Endothelial cell of umbilical vein (primary cell): ENCODE data around the gene MARCHF7. TPM values are rescaled to one million over a fixed set of nuclear protein-coding genes. Genes with fewer than 3 reads are reported as not detected.

Experiments
- BruUV-seq: library from RNA; stranded (reverse); fragments of 400-500 nt; replicated peaks from 2 replicates; lab custom pipeline; 2021; lab: Mats Ljungman, UMichigan
- CTCF ChIA-PET: fragments of 300-600, 350-600 bp; sonication (Branson Sonifier 250); formaldehyde crosslinking; loops from one replicate; lab custom pipeline; 2021; ENCODE audit warnings: antibody characterized with exemption, inconsistent platforms; lab: Charles Lee
- POLR2A ChIA-PET: fragments of 300-600, 350-600 bp; sonication (Branson Sonifier 250); formaldehyde crosslinking; loops from one replicate; lab custom pipeline; 2021; ENCODE audit warnings: antibody characterized with exemption, inconsistent platforms; lab: Charles Lee
- DNase-seq: peaks from one replicate; pipeline ENCODE4 v3.0.0-alpha.2; 2011; ENCODE audit warnings: low read depth, low spot score
- FAIRE-seq: peaks from 2 replicates; lab custom pipeline; 2011; peaks lifted over from hg19 to GRCh38; lab: Jason Lieb, UNC
- H2AFZ ChIP-seq: 2 replicates; pipeline ENCODE4 v1.6.0; 2012; ENCODE audit warnings: low read depth, low read length, control low read depth, inconsistent platforms
- H3K27ac ChIP-seq: 2 replicates; pipeline ENCODE4 v1.5.1; 2011; ENCODE audit warnings: low read depth, mild to moderate bottlenecking, control low read depth, low read length, moderate library complexity; ENCODE audit not compliant: insufficient read depth
- H3K27me3 ChIP-seq, 2 experiments: 2 replicates each; pipeline versions ENCODE4 v1.6.0 to v1.6.1; 2011; ENCODE audit warnings: low read length in 2 of 2, mixed read lengths in 1 of 2; ENCODE audit not compliant: control insufficient read depth in 2 of 2, insufficient read depth in 2 of 2
- H3K36me3 ChIP-seq, 2 experiments: 2 replicates in 1 of 2; 3 replicates in 1 of 2; pipeline ENCODE4 v1.5.1; 2011; ENCODE audit warnings: low read length in 2 of 2, mild to moderate bottlenecking in 1 of 2, moderate library complexity in 1 of 2; ENCODE audit not compliant: control insufficient read depth in 2 of 2, insufficient read depth in 2 of 2; ENCODE audit errors: extremely low read depth in 1 of 2
- H3K4me1 ChIP-seq: 3 replicates; pipeline ENCODE4 v1.5.1; 2011; ENCODE audit warnings: mild to moderate bottlenecking, low read length; ENCODE audit not compliant: control insufficient read depth, insufficient read depth; ENCODE audit errors: extremely low read depth
- H3K4me2 ChIP-seq: 2 replicates; pipeline ENCODE4 v1.6.1; 2011; ENCODE audit warnings: low read length, control low read depth, mixed read lengths; ENCODE audit not compliant: insufficient read depth
- H3K4me3 ChIP-seq, 3 experiments: fragments of 200-600 bp in 1 of 3; sonication (generic), shearing (Covaris generic) in 1 of 3; replicated peaks in 1 of 3; 2 replicates each; pipeline ENCODE4 v1.5.1; 2011 to 2016; ENCODE audit warnings: control low read depth in 3 of 3, low read length in 3 of 3, mild to moderate bottlenecking in 2 of 3, inconsistent platforms in 1 of 3, low read depth in 1 of 3, moderate library complexity in 1 of 3; ENCODE audit not compliant: insufficient read depth in 1 of 3
- H3K79me2 ChIP-seq: 2 replicates; pipeline ENCODE4 v1.6.0; 2012; ENCODE audit warnings: low read length, inconsistent platforms; ENCODE audit not compliant: control insufficient read depth, insufficient read depth
- H3K9ac ChIP-seq: replicated peaks from 2 replicates; pipeline ENCODE3; 2011; ENCODE audit warnings: low read length, control low read depth; ENCODE audit not compliant: insufficient read depth; ENCODE audit errors: extremely low read depth
- H3K9me1 ChIP-seq: replicated peaks from 3 replicates; pipeline ENCODE4 v1.6.0; 2011; ENCODE audit warnings: mild to moderate bottlenecking, low read length; ENCODE audit not compliant: control insufficient read depth, insufficient read depth; ENCODE audit errors: extremely low read depth
- H3K9me3 ChIP-seq: replicated peaks from 2 replicates; pipeline ENCODE4 v1.5.1; 2012; ENCODE audit warnings: low read length, inconsistent platforms; ENCODE audit not compliant: control insufficient read depth, insufficient read depth
- H4K20me1 ChIP-seq: replicated peaks from 2 replicates; pipeline ENCODE3; 2011; ENCODE audit warnings: mild to moderate bottlenecking, low read length; ENCODE audit not compliant: control insufficient read depth, insufficient read depth; ENCODE audit errors: extremely low read depth
- EZH2 ChIP-seq: IDR thresholded peaks from 2 replicates; pipeline ENCODE4 v1.6.1; 2012; ENCODE audit warnings: borderline replicate concordance, low read depth, mild to moderate bottlenecking, moderate library complexity, low read length, inconsistent platforms; ENCODE audit not compliant: severe bottlenecking
- FOS ChIP-seq: IDR thresholded peaks from 2 replicates; pipeline ENCODE4 v1.6.1; 2011; ENCODE audit warnings: mild to moderate bottlenecking, low read length, moderate library complexity, borderline replicate concordance; ENCODE audit not compliant: insufficient read depth
- GATA2 ChIP-seq: IDR thresholded peaks from 2 replicates; pipeline ENCODE4 v1.7.0; 2011; ENCODE audit warnings: low read depth, mild to moderate bottlenecking, moderate library complexity, mixed read lengths, low read length; ENCODE audit not compliant: insufficient read length, insufficient read depth
- JUN ChIP-seq: IDR thresholded peaks from 2 replicates; pipeline ENCODE4 v1.6.1; 2011; ENCODE audit warnings: borderline replicate concordance, low read depth; ENCODE audit not compliant: insufficient read length, insufficient read depth
- MYC ChIP-seq: IDR thresholded peaks from one replicate; pipeline ENCODE4 v1.6.1; 2011; ENCODE audit warnings: mild to moderate bottlenecking, low read depth, low read length
- POLR2A ChIP-seq: IDR thresholded peaks from 2 replicates; pipeline ENCODE4 v1.6.1; 2012; ENCODE audit warnings: low read depth, mild to moderate bottlenecking, control low read depth, low read length
- POLR2AphosphoS5 ChIP-seq: IDR thresholded peaks from 2 replicates; pipeline ENCODE4 v1.6.1; 2012; ENCODE audit warnings: low read depth, mild to moderate bottlenecking, control low read depth, low read length, moderate library complexity; ENCODE audit not compliant: insufficient read depth
- dilution Hi-C: fragments of 300-500 bp; cut with MboI; formaldehyde crosslinking; loops from one replicate; pipeline ENCODE4 v1.15.0; 2019; ENCODE audit warnings: low sequenced_read_pairs; ENCODE audit not compliant: extremely low pct_ligation_motif_present
- intact Hi-C: fragments of 100-400 bp; cut with micrococcal nuclease; formaldehyde crosslinking; loops from one replicate; pipeline ENCODE4 v1.10.0; 2022
- polyA plus RNA-seq, 4 experiments: library from polyadenylated mRNA; depleted of rRNA in 3 of 4; stranded (reverse) in 3 of 4; unstranded in 1 of 4; fragments of >200 nt; gene quantifications; 2 replicates each; pipeline versions ENCODE4 v1.2.1 to v1.2.3, GENCODE V29; 2011 to 2012; ENCODE audit warnings: missing spikeins in 1 of 4
- total RNA-seq: library from RNA; stranded (reverse); gene quantifications from 2 replicates; pipeline ENCODE4 v1.2.3, GENCODE V29; 2021
- TF ChIP-seq, protein P1 (sequence below): IDR thresholded peaks from 2 replicates; pipeline ENCODE4 v1.6.1; 2011; ENCODE audit not compliant: insufficient read depth, insufficient read length
- TF ChIP-seq, protein P2 (sequence below), 2 donors: IDR thresholded peaks; 1 replicate in 1 of 2; 2 replicates in 1 of 2; pipeline ENCODE4 v1.5.1; 2011; ENCODE audit warnings: low read length in 2 of 2, mild to moderate bottlenecking in 2 of 2, moderate library complexity in 2 of 2, control low read depth in 1 of 2, inconsistent platforms in 1 of 2, low read depth in 1 of 2; ENCODE audit not compliant: insufficient read depth in 1 of 2; ENCODE audit errors: extremely low read depth in 1 of 2

The MARCHF7 gene
- total and polyA plus RNA-seq, 2 donors (not counting 3 experiments of a cell fraction or from before 2014, with no cell fraction given): 21.2 to 82.0 TPM

DNA sequence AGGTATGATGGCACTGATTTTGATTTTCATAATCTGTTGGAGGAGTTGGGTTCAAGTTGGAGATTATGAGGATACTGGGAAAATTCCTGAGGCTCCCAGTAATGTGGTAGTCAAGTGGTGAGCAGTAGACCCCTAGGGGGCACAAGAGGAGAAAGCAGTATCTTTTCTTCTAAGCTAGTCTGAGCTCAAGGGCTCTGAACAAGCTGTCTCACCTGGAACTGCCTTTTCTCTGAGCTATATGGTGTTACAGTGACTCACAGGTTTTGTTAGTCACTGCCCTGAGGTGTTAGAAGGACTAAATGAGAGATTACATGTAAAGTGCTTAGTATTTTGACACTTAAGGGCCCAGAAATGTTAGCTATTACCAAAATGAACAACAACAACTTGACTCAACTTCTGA lies 43.5 kb downstream of the MARCHF7 start:
- Histone ChIP-seq H3K36me3 (peaks cover 12 to 44% of the 10 kb centered on the region in 2 experiments), H3K9ac (no peak overlapping the region)

DNA sequence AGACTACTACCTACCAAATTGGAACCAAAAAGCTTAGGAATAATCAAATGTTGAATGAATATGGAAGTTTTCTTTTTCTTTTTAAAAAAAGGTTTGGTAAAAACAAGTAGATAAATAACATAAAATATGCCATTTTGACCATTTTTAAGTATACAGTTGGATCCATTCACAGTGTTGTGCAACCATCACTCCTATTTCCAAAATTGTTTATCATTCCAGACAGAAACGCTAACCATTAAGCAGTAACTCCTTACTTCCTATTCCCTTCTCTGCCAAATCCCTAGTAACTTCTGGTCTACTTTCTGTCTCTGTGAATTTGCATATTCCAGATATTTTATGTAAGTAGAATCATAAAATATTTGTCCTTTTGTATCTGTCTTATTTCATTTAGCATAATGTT lies 45.9 kb downstream of the MARCHF7 start:
- Histone ChIP-seq H3K27me3 (no peaks in the 10 kb centered on the region), H3K9me3 (no peaks in the 10 kb centered on the region), H3K9me1 (peaks cover 3% of the 10 kb centered on the region), H3K4me1 (peaks cover 14% of the 10 kb centered on the region), H4K20me1 (peaks cover 3% of the 10 kb centered on the region), H3K27ac (no peak overlapping the region), H3K4me3 (no peak overlapping the region), H3K4me2 (no peak overlapping the region), H2AFZ (no peak overlapping the region), H3K36me3 (peaks cover 7 to 44% of the 10 kb centered on the region in 2 experiments), H3K79me2 (peaks cover 76% of the 10 kb centered on the region), H3K9ac (no peak overlapping the region)
- BruUV-seq: no TSS peak
- ChIA-PET POLR2A (no interaction called here), CTCF (interaction anchor here (1.8 kb wide), 1 partner anchor 12 kb away, joined by 6 read pairs; no protein-coding TSS in a partner anchor)
- dilution Hi-C loops: no loop called here
- intact Hi-C loops: no loop called here
- DNase-seq (no peak), FAIRE-seq (no peak)
- no peak for TF ChIP-seq EZH2
- no peak for TF ChIP-seq POLR2AphosphoS5
- TF ChIP-seq, protein P1, sequence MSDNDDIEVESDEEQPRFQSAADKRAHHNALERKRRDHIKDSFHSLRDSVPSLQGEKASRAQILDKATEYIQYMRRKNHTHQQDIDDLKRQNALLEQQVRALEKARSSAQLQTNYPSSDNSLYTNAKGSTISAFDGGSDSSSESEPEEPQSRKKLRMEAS: no peak
- TF ChIP-seq, protein P2, sequence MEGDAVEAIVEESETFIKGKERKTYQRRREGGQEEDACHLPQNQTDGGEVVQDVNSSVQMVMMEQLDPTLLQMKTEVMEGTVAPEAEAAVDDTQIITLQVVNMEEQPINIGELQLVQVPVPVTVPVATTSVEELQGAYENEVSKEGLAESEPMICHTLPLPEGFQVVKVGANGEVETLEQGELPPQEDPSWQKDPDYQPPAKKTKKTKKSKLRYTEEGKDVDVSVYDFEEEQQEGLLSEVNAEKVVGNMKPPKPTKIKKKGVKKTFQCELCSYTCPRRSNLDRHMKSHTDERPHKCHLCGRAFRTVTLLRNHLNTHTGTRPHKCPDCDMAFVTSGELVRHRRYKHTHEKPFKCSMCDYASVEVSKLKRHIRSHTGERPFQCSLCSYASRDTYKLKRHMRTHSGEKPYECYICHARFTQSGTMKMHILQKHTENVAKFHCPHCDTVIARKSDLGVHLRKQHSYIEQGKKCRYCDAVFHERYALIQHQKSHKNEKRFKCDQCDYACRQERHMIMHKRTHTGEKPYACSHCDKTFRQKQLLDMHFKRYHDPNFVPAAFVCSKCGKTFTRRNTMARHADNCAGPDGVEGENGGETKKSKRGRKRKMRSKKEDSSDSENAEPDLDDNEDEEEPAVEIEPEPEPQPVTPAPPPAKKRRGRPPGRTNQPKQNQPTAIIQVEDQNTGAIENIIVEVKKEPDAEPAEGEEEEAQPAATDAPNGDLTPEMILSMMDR (IDR thresholded peaks at IDR 0.05; ENCODE audit: extremely low read depth in 1 of 2, insufficient read depth in 1 of 2, low read depth in 1 of 2, low read length in 2 of 2): no peak
- no peak for TF ChIP-seq GATA2
- no peak for TF ChIP-seq JUN
- TF ChIP-seq POLR2A: no peak
- no peak for TF ChIP-seq MYC
- no peak for TF ChIP-seq FOS

More for the DNA sequence above, 43.5 kb downstream of the MARCHF7 start:
- ChIA-PET CTCF (interaction anchor here (0.6 to 1.5 kb wide), 20 partner anchors 9 to 1239 kb away, joined by 3 to 17 read pairs (median 4); partner anchors contain the start of gene CD302), POLR2A (no interaction called here)
- H3K27me3 ChIP-seq: no peaks in the 10 kb centered on the region
- peaks cover 3% of the 10 kb centered on the region for H3K9me1 ChIP-seq
- no peak for FAIRE-seq
- H3K79me2 ChIP-seq: peaks cover 85% of the 10 kb centered on the region
- intact Hi-C loops (loop anchor here (2.0 kb wide), 2 partner anchors 211 to 393 kb away; no protein-coding TSS in a partner anchor), dilution Hi-C loops (no loop called here)
- H3K4me1 ChIP-seq: peaks cover 14% of the 10 kb centered on the region
- BruUV-seq: no TSS peak
- peak; percentile 49 for DNase-seq
- H3K27ac ChIP-seq: no peak overlapping the region
- no peak overlapping the region for H2AFZ ChIP-seq
- H3K4me3 ChIP-seq: no peak overlapping the region
- TF ChIP-seq POLR2A (no peak), JUN (peak; percentile 2)
- TF ChIP-seq, protein P2 (IDR thresholded peaks at IDR 0.05; ENCODE audit: extremely low read depth in 1 of 2, insufficient read depth in 1 of 2, low read depth in 1 of 2, low read length in 2 of 2): peak; percentile 36 to 47
- H3K9me3 ChIP-seq: no peaks in the 10 kb centered on the region
- H4K20me1 ChIP-seq: peaks cover 11% of the 10 kb centered on the region
- H3K4me2 ChIP-seq: no peak overlapping the region
